ENCODE measurements around the gene PLCB1. TPM values are rescaled to one million over a fixed set of nuclear protein-coding genes. Genes with fewer than 3 reads are reported as not detected.
"Not testable (repeated sequence)": the region's sequence is repeated elsewhere in the genome, so short reads cannot be mapped to it uniquely, and the experiment has no call there.

The PLCB1 gene
- polyA plus RNA-seq, 3 donors = 2.5 to 12.7 (median 3.6) TPM

GRCh38 chr20:8851919-8852318 lies 719.9 kb downstream of the PLCB1 start:
- H3K27ac ChIP-seq (ENCODE audit: low read depth, low read length) = not testable (repeated sequence)
- WGBS, 3 donors = 68 to 85% (median 83%) methylated on average over 2 of the region's 2 CpGs

GRCh38 chr20:8853211-8853610 lies 721.1 kb downstream of the PLCB1 start:
- 48 to 75% (median 72%) methylated on average over 3 of the region's 3 CpGs for WGBS, 3 donors
- H3K27ac ChIP-seq (ENCODE audit: low read depth, low read length) = not testable (repeated sequence)

- no peak overlapping the region for H3K27ac ChIP-seq (ENCODE audit: low read depth, low read length)
- WGBS, 3 donors = 8 to 26% (median 12%) methylated on average over 6 of the region's 6 CpGs
These were observed 721.8 kb downstream of the PLCB1 start for GRCh38 chr20:8853805-8854338.

GRCh38 chr20:8854571-8854970 lies 722.5 kb downstream of the PLCB1 start:
- 41 to 69% (median 47%) methylated on average over 12 of the region's 12 CpGs for WGBS, 3 donors
- H3K27ac ChIP-seq (ENCODE audit: low read depth, low read length) = no peak overlapping the region

GRCh38 chr20:8855315-8855714 lies 723.2 kb downstream of the PLCB1 start:
- H3K27ac ChIP-seq (ENCODE audit: low read depth, low read length) = no peak overlapping the region

GRCh38 chr20:8856668-8857067 lies 724.6 kb downstream of the PLCB1 start:
- WGBS, 3 donors = 95 to 100% (median 96%) methylated on average over 1 of the region's 1 CpG
- no peak overlapping the region for H3K27ac ChIP-seq (ENCODE audit: low read depth, low read length)

GRCh38 chr20:8858181-8858787 lies 726.2 kb downstream of the PLCB1 start:
- H3K27ac ChIP-seq (ENCODE audit: low read depth, low read length) = no peak overlapping the region
- WGBS, 3 donors = 59 to 77% (median 61%) methylated on average over 4 of the region's 4 CpGs

GRCh38 chr20:8860011-8860495 lies 728.0 kb downstream of the PLCB1 start:
- 67 to 79% (median 68%) methylated on average over 2 of the region's 2 CpGs for WGBS, 3 donors
- H3K27ac ChIP-seq (ENCODE audit: low read depth, low read length) = no peak overlapping the region

- no peak overlapping the region for H3K27ac ChIP-seq (ENCODE audit: low read depth, low read length)
- 94 to 98% (median 96%) methylated on average over 4 of the region's 4 CpGs for WGBS, 3 donors
These were observed 730.0 kb downstream of the PLCB1 start for GRCh38 chr20:8862092-8862491.

GRCh38 chr20:8865636-8866035 lies 733.6 kb downstream of the PLCB1 start:
- WGBS, 3 donors = 95 to 99% (median 96%) methylated on average over 3 of the region's 3 CpGs
- no peak overlapping the region for H3K27ac ChIP-seq (ENCODE audit: low read depth, low read length)

- 84 to 88% (median 88%) methylated on average over 7 of the region's 7 CpGs for WGBS, 3 donors
These were observed 735.1 kb downstream of the PLCB1 start for GRCh38 chr20:8867038-8867740.

GRCh38 chr20:8870652-8871051 lies 738.6 kb downstream of the PLCB1 start:
- no peak overlapping the region for H3K27ac ChIP-seq (ENCODE audit: low read depth, low read length)
- WGBS, 3 donors = 67 to 96% (median 91%) methylated on average over 1 of the region's 1 CpG

More at GRCh38 chr20:8867038-8867740, 735.1 kb downstream of the PLCB1 start:
- H3K27ac ChIP-seq (ENCODE audit: low read depth, low read length) = no peak overlapping the region

GRCh38 chr20:8874437-8874836 lies 742.4 kb downstream of the PLCB1 start:
- 63 to 65% (median 64%) methylated on average over 1 of the region's 1 CpG for WGBS, 3 donors
- H3K27ac ChIP-seq (ENCODE audit: low read depth, low read length) = no peak overlapping the region

- H3K27ac ChIP-seq (ENCODE audit: low read depth, low read length) = no peak overlapping the region
These were observed 743.5 kb downstream of the PLCB1 start for GRCh38 chr20:8875586-8875985.

- H3K27ac ChIP-seq (ENCODE audit: low read depth, low read length) = no peak overlapping the region
These were observed 744.3 kb downstream of the PLCB1 start for GRCh38 chr20:8876366-8876765.

GRCh38 chr20:8877294-8877693 lies 745.2 kb downstream of the PLCB1 start:
- no peak overlapping the region for H3K27ac ChIP-seq (ENCODE audit: low read depth, low read length)
- 77 to 86% (median 85%) methylated on average over 2 of the region's 2 CpGs for WGBS, 3 donors

GRCh38 chr20:8879669-8880068 lies 747.6 kb downstream of the PLCB1 start:
- H3K27ac ChIP-seq (ENCODE audit: low read depth, low read length) = no peak overlapping the region
- WGBS, 3 donors = 96 to 98% (median 97%) methylated on average over 2 of the region's 2 CpGs

GRCh38 chr20:8880085-8880853 lies 748.2 kb downstream of the PLCB1 start:
- no peak overlapping the region for H3K27ac ChIP-seq (ENCODE audit: low read depth, low read length)
- WGBS, 3 donors = 80 to 86% (median 85%) methylated on average over 5 of the region's 5 CpGs

- WGBS, 3 donors = 93 to 96% (median 95%) methylated on average over 1 of the region's 1 CpG
These were observed 759.0 kb downstream of the PLCB1 start for GRCh38 chr20:8891039-8891438.

More at GRCh38 chr20:8891039-8891438, 759.0 kb downstream of the PLCB1 start:
- H3K27ac ChIP-seq (ENCODE audit: low read depth, low read length) = no peak overlapping the region
